Smooth muscle cell (in vitro differentiated cells): Measurements from ENCODE around the gene DPH6. TPM values are rescaled to one million over a fixed set of nuclear protein-coding genes. Genes with fewer than 3 reads are reported as not detected.

Experiments
- DNase-seq: peaks from one replicate; lab custom pipeline; 2025; ENCODE audit not compliant: unreplicated experiment; lab: John Stamatoyannopoulos, UW
- H2AFZ ChIP-seq: fragments of 200-600 bp; sonication (generic); 2 replicates; pipeline ENCODE4 v1.6.0; 2016; ENCODE audit warnings: antibody characterized with exemption, low read depth, mild to moderate bottlenecking
- H3F3A ChIP-seq: fragments of 200-600 bp; sonication (generic); 2 replicates; pipeline ENCODE4 v1.6.0; 2017; ENCODE audit warnings: antibody characterized with exemption, low read depth
- H3K27ac ChIP-seq: fragments of 200-600 bp; sonication (generic); 2 replicates; pipeline ENCODE4 v1.5.1; 2016; ENCODE audit warnings: low read depth, mild to moderate bottlenecking
- H3K27me3 ChIP-seq: fragments of 200-600 bp; sonication (generic); 2 replicates; pipeline ENCODE4 v1.6.1; 2016; ENCODE audit warnings: low read depth, mild to moderate bottlenecking
- H3K36me3 ChIP-seq: fragments of 200-600 bp; sonication (generic); 2 replicates; pipeline ENCODE4 v1.5.1; 2016; ENCODE audit warnings: low read depth
- H3K4me1 ChIP-seq: fragments of 200-600 bp; sonication (generic); 2 replicates; pipeline ENCODE4 v1.5.1; 2016; ENCODE audit warnings: low read depth
- H3K4me2 ChIP-seq: fragments of 200-600 bp; sonication (generic); 2 replicates; pipeline ENCODE4 v1.6.0; 2016; ENCODE audit warnings: mild to moderate bottlenecking
- H3K4me3 ChIP-seq: fragments of 200-600 bp; sonication (generic); 2 replicates; pipeline ENCODE4 v1.5.1; 2016; ENCODE audit warnings: mild to moderate bottlenecking
- H3K79me2 ChIP-seq: fragments of 200-600 bp; sonication (generic); 2 replicates; pipeline ENCODE4 v1.6.0; 2016; ENCODE audit warnings: low read depth, mild to moderate bottlenecking
- H3K9ac ChIP-seq: fragments of 200-600 bp; sonication (generic); 2 replicates; pipeline ENCODE4 v1.6.0; 2016; ENCODE audit warnings: low read depth
- H3K9me3 ChIP-seq: fragments of 200-600 bp; sonication (generic); replicated peaks from 2 replicates; pipeline ENCODE4 v1.5.1; 2016; ENCODE audit warnings: low read depth
- H4K20me1 ChIP-seq: fragments of 200-600 bp; sonication (generic); 2 replicates; pipeline ENCODE4 v1.6.0; 2016; ENCODE audit warnings: low read depth
- CTCF ChIP-seq: fragments of 200-600 bp; sonication (generic); IDR thresholded peaks from 2 replicates; pipeline ENCODE4 v1.5.1; 2017; ENCODE audit warnings: borderline replicate concordance, mild to moderate bottlenecking, antibody characterized with exemption; ENCODE audit not compliant: insufficient read depth, poor library complexity, severe bottlenecking
- WGBS: methylation state at CpG from one replicate; pipeline ENCODE4 v1.1.7; 2016; ENCODE audit warnings: low lambda C conversion rate; 5-methylcytosine and 5-hydroxymethylcytosine counted together
- polyA plus RNA-seq: library from polyadenylated mRNA; unstranded; fragments of >200 nt; fragmentation: Nextera tagmentation; extraction: Ambion mirVana; gene quantifications from 2 replicates; pipeline ENCODE4 v1.2.1, GENCODE V29; 2016
- total RNA-seq: library from RNA; depleted of rRNA; stranded (reverse); fragments of >200 nt; gene quantifications from 2 replicates; pipeline ENCODE4 v1.2.3, GENCODE V29; 2014

The DPH6 gene
- total and polyA plus RNA-seq, 2 experiments from 2014 or later, result 4.0 to 19.9 TPM

GRCh38 chr15:35505809-35506208, 40.2 kb downstream of the DPH6 start:
- Histone ChIP-seq H2AFZ (peak overlapping the region; percentile 66), H3F3A (no peaks in the 10 kb centered on the region), H3K79me2 (no peaks in the 10 kb centered on the region)

GRCh38 chr15:35505141-35505540, 40.8 kb downstream of the DPH6 start:
- Histone ChIP-seq H4K20me1 (no peaks in the 10 kb centered on the region), H3K36me3 (no peaks in the 10 kb centered on the region), H2AFZ (peak overlapping the region; percentile 66), H3K9ac (no peak overlapping the region), H3K4me3 (no peak overlapping the region), H3K27me3 (no peaks in the 10 kb centered on the region), H3K27ac (no peak overlapping the region), H3K9me3 (no peaks in the 10 kb centered on the region), H3K4me2 (peak overlapping the region; percentile 48), H3F3A (no peaks in the 10 kb centered on the region), H3K79me2 (no peaks in the 10 kb centered on the region), H3K4me1 (peaks cover 28% of the 10 kb centered on the region)
- no peak for TF ChIP-seq CTCF
- DNase-seq, result no peak
- 20% methylated on average over 1 of the region's 1 CpG for WGBS

More at GRCh38 chr15:35505809-35506208, 40.2 kb downstream of the DPH6 start:
- Histone ChIP-seq H3K4me1 (peaks cover 28% of the 10 kb centered on the region), H3K36me3 (no peaks in the 10 kb centered on the region), H3K9ac (no peak overlapping the region), H3K4me3 (no peak overlapping the region), H3K27ac (no peak overlapping the region), H3K9me3 (no peaks in the 10 kb centered on the region), H3K4me2 (peak overlapping the region; percentile 48), H4K20me1 (no peaks in the 10 kb centered on the region), H3K27me3 (no peaks in the 10 kb centered on the region)
- TF ChIP-seq CTCF, result no peak
- DNase-seq, result no peak

GRCh38 chr15:35499723-35500122, 46.2 kb downstream of the DPH6 start:
- Histone ChIP-seq H3K9me3 (no peaks in the 10 kb centered on the region), H3K4me2 (no peak overlapping the region), H3K27me3 (no peaks in the 10 kb centered on the region), H3K36me3 (no peaks in the 10 kb centered on the region), H3F3A (no peaks in the 10 kb centered on the region), H3K79me2 (no peaks in the 10 kb centered on the region), H4K20me1 (no peaks in the 10 kb centered on the region), H3K27ac (no peak overlapping the region), H3K4me1 (no peaks in the 10 kb centered on the region), H3K9ac (no peak overlapping the region), H2AFZ (no peak overlapping the region), H3K4me3 (no peak overlapping the region)
- 91% methylated on average over 4 of the region's 4 CpGs for WGBS
- no peak for TF ChIP-seq CTCF
- no peak for DNase-seq

- Histone ChIP-seq H4K20me1 (no peaks in the 10 kb centered on the region), H3K79me2 (no peaks in the 10 kb centered on the region), H2AFZ (no peak overlapping the region), H3K4me3 (no peak overlapping the region), H3F3A (no peaks in the 10 kb centered on the region), H3K36me3 (no peaks in the 10 kb centered on the region), H3K4me2 (no peak overlapping the region), H3K4me1 (no peaks in the 10 kb centered on the region), H3K27me3 (no peaks in the 10 kb centered on the region), H3K9ac (no peak overlapping the region), H3K27ac (no peak overlapping the region), H3K9me3 (no peaks in the 10 kb centered on the region)
- no peak for TF ChIP-seq CTCF
- DNase-seq, result no peak
Measured at GRCh38 chr15:35496585-35496984, 49.4 kb downstream of the DPH6 start.
